Cerebellar nuclear complex (tissue), 1 donor: ENCODE data around the gene PTPRH.
A peak's percentile ranks its signal among the peaks of the same experiment; 100 is the strongest.
"Not testable (repeated sequence)": the region's sequence is repeated elsewhere in the genome, so short reads cannot be mapped to it uniquely, and the experiment has no call there.

Experiments
- DNase-seq, 2 experiments: peaks; one replicate each; lab custom pipeline; 2025; lab: John Stamatoyannopoulos, UW

The PTPRH gene

GRCh38 chr19:55226788-55227187 is 17.5 kb upstream of the PTPRH start:
- no peak for DNase-seq

GRCh38 chr19:55226273-55226672 is 17.0 kb upstream of the PTPRH start:
- no peak for DNase-seq

GRCh38 chr19:55225415-55225958 is 16.2 kb upstream of the PTPRH start:
- DNase-seq: no peak

GRCh38 chr19:55224679-55225414 is 15.5 kb upstream of the PTPRH start:
- DNase-seq: not testable (repeated sequence)

- no peak for DNase-seq
Observed at GRCh38 chr19:55224038-55224665, 14.9 kb upstream of the PTPRH start.

- DNase-seq: no peak
Observed at GRCh38 chr19:55223291-55224037, 14.2 kb upstream of the PTPRH start.

- no peak for DNase-seq
Observed at GRCh38 chr19:55220525-55220924, 11.2 kb upstream of the PTPRH start.

GRCh38 chr19:55216461-55217198 is 7.3 kb upstream of the PTPRH start:
- peak; percentile 37 to 87 for DNase-seq

GRCh38 chr19:55213547-55213946 is 4.2 kb upstream of the PTPRH start:
- DNase-seq: no peak

- no peak for DNase-seq
Observed at GRCh38 chr19:55212447-55212846, 3.1 kb upstream of the PTPRH start.

GRCh38 chr19:55209693-55210472 is 582 bp upstream of the PTPRH start:
- DNase-seq: no peak

- no peak for DNase-seq
Observed at GRCh38 chr19:55206664-55207500, 2.4 kb downstream of the PTPRH start.

GRCh38 chr19:55202199-55202598 is 7.1 kb downstream of the PTPRH start:
- not testable (repeated sequence) for DNase-seq

GRCh38 chr19:55199620-55200204 is 9.6 kb downstream of the PTPRH start:
- DNase-seq: no peak

- DNase-seq: no peak
Observed at GRCh38 chr19:55198651-55199050, 10.7 kb downstream of the PTPRH start.

- DNase-seq: no peak
Observed at GRCh38 chr19:55197528-55197927, 11.8 kb downstream of the PTPRH start.

- no peak for DNase-seq
Observed at GRCh38 chr19:55196803-55197202, 12.5 kb downstream of the PTPRH start.

GRCh38 chr19:55193481-55193880 is 15.8 kb downstream of the PTPRH start:
- no peak for DNase-seq

GRCh38 chr19:55189403-55189835 is 19.9 kb downstream of the PTPRH start:
- DNase-seq: no peak

GRCh38 chr19:55188625-55189024 is 20.7 kb downstream of the PTPRH start:
- no peak for DNase-seq
